Right hindlimb (tissue), 1 donor: ENCODE measurements around the gene EFCAB5.
A peak's percentile ranks its signal among the peaks of the same experiment; 100 is the strongest.
"Not testable (repeated sequence)": the region's sequence is repeated elsewhere in the genome, so short reads cannot be mapped to it uniquely, and the experiment has no call there.

Experiments used
- DNase-seq: peaks from one replicate; pipeline ENCODE4 v3.0.0-alpha.2; 2018

EFCAB5 gene

GRCh38 chr17:29941334-29941733, at the start of gene EFCAB5:
Gene EFCAB5, plus strand, starts transcription at chr17:29941634. Its CDS starts 163 bp downstream, at chr17:29941797.
- no peak for DNase-seq

GRCh38 chr17:29892201-29892600, 49.2 kb upstream of the EFCAB5 start:
- DNase-seq = no peak

- not testable (repeated sequence) for DNase-seq
Measured at GRCh38 chr17:29897136-29897535, 44.3 kb upstream of the EFCAB5 start.

GRCh38 chr17:29903471-29903870, 38.0 kb upstream of the EFCAB5 start:
- DNase-seq = no peak

- DNase-seq = no peak
Measured at GRCh38 chr17:29905086-29905878, 36.2 kb upstream of the EFCAB5 start.

GRCh38 chr17:29905879-29906167, 35.6 kb upstream of the EFCAB5 start:
- DNase-seq = no peak

GRCh38 chr17:29906969-29907368, 34.5 kb upstream of the EFCAB5 start:
- no peak for DNase-seq

DNA sequence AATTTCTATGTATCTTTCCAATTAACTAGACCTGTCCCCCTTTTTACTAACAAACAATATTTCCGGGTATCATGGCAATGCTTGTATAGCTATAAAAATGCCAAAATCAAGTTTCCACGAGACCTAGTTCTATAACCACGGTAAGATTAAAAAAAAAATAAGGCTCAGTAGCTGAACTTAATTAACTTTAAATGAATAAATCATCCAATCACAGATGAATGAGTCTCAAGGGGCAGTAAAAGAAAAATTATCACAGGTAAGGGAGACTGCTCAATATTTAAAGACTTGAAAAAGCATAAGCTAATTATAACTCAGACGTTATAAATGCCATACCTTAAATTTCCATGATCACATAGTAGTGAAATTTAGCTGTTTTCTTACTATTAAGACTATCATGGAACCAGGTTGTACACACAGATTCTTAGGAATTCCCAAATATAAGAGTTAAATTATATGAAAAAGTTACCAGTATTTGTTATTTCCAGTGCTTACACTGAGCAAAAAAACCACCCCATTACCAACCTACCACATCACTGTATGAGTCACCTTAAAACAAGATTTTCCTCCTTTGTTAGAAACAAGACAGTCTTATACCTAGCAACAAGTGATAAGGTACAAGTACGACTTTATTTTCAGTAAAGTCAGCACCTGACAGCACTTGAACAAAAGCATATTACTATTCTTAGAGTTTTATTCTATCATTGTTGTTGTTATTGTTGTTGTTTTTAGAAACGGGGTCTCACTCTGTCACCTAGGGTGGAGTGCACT, 32.0 kb upstream of the EFCAB5 start:
- DNase-seq = no peak

- no peak for DNase-seq
Measured at GRCh38 chr17:29911641-29912177, 29.7 kb upstream of the EFCAB5 start.

GRCh38 chr17:29914819-29915537, 26.5 kb upstream of the EFCAB5 start:
- DNase-seq = no peak

DNA sequence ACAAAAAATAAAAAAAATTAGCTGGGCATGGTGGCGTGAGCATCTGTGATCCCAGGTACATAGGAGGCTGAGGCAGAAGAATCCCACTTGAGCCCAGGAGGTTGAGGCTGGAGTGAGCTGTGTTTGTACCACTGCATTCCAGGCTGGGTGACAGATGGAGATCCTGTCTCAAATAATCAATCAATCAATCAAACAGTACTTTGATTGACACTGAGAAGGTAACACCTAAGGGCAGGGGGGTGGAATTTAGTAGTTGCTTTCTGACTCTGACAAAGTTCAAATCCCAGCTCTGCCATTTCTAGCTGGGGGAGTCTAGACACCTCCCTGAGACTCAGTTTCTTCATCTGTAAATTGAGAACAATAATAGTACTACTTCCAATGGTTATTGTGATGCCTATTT, 23.4 kb upstream of the EFCAB5 start:
- DNase-seq = no peak

DNA sequence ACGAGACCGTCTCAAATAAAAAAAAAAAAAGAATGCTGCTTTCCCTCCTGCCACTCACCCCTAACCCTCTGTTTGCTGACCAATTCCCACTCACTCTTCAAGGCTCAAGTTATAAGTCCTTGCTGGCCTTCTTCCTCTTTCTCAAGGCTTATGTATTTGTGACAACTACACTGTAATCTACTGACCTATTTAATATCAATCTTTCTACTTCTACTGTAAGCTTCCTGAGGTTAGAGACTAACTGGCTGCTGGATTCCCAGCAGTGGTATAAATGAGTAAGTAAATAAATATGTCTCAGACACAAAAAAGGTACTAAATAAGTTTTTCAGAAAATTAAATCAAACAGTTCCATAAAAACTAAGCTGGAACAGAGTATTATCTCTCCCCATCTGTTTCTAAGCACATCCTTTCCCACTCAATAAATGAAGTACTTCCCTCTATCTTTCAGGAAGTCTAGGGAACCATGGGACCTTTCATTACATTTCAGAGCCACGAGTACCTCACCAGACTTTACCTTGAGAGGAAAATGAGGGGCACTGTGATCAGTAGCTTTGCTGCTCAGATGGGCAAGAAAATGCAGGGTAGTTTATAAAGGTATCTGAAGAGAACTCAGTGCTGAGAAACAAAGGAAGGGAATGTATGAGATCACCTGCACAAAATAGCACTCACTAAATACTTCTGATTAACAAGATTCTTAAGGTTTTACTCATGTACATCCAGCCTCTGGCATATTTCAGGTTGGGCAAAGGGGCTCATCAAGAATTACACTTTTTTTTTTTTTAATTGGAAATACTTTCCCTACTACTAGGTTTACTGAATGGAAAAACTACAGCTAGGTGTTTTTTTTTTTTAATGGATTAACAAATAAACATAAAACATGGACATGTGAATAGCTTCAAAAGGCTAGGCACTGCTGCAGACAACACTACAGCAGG, 22.2 kb upstream of the EFCAB5 start:
- no peak for DNase-seq

DNA sequence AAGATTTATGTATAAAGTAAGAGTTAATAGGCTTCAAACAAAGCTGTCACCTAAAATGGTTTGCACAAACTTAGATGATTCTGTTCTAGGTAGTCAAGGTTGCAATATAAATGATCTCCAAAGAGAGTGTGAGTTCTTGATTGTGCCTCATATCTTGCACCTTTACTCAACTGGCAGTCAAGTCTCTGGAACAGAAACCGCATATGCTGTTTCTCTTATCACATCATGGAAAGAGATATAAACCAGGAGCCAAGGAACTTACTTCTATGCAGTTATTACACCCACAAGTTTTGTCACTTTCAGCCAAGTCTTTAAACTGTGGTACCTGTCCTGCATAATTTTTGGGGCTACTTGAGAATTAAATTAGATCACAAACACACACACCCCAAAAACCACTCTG, 16.6 kb upstream of the EFCAB5 start:
- DNase-seq = no peak

DNA sequence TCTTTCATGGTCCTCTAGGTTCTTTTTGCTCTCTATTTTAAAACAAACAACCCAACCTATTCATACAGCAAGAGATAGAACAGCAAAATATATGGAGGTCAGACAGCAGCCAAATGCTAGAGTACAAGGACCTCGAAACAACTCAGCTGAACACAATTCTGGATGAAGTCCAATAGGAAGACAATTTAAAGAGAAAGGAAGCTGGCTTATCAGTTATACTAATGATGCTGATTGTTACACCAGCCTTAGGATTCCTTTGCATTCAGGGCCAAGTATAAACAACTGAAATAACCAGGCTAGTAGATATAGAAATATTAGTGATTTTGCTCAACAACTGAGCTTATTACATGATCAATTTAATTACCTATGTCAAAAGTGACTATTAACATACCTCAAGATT, 13.9 kb upstream of the EFCAB5 start:
- DNase-seq = no peak

- peak; percentile 29 for DNase-seq
Measured at GRCh38 chr17:29929006-29929532, 12.4 kb upstream of the EFCAB5 start.

GRCh38 chr17:29929533-29930408, 11.7 kb upstream of the EFCAB5 start, which contains the start of gene SSH2:
Gene SSH2, minus strand, starts transcription at chr17:29930228. Its CDS starts 228 bp downstream, at chr17:29930000.
- DNase-seq = peak; percentile 89

- no peak for DNase-seq
Measured at GRCh38 chr17:29930409-29931010, 10.9 kb upstream of the EFCAB5 start.

DNA sequence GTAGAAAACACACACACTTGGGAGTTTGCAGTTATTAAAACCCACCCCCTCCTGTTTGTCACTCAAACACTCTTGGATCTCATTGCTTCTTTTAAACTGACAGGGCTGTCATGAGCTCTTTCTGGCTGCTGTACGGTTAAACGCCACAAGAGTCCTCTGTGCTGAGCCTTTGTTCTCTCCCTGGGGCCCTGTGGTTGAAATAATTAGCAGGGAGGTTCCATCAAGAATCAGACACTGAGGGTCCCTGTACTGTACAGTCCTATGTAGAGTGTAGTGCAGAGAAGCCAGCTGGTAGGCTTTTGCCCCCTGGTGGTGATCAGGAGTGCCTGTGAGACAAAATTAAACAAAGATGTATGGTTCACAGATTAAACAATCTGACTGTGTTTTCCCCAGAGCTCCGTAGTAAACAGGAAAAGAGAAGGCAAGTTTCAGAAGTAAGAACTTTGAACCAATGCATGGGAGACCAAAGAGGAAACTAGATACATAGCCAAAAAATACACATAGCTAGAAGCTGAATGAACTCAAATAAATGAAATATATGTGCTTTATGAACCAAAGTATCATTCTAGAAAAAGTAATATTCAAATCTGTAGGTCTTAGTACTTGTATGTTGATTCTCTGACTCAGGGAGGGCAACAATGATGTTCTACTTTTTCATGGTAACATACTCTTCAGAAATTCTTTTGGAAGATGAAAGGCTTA, 10.1 kb upstream of the EFCAB5 start:
- peak; percentile 78 for DNase-seq

GRCh38 chr17:29933379-29933778, 8.1 kb upstream of the EFCAB5 start:
- DNase-seq = no peak

DNA sequence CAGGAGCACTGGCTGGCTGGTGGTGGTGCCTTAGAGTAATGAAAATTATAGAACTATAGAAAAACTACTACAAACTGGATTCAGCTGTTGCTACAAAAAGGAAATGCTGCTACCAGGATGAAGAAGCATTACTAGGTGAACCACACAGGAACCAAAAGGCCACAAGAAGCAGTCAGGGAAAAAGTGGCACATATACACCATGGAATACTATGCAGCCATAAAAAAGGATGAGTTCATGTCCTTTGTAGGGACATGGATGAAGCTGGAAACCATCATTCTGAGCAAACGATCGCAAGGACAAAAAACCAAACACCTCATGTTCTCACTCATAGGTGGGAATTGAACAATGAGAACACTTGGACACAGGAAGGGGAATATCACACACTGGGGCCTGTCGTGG, 5.5 kb upstream of the EFCAB5 start:
- not testable (repeated sequence) for DNase-seq
